H1 (cell line): Measurements from ENCODE around the gene ZNF18. TPM values are rescaled to one million over a fixed set of nuclear protein-coding genes. Genes with fewer than 3 reads are reported as not detected.
"Not testable (repeated sequence)": the region's sequence is repeated elsewhere in the genome, so short reads cannot be mapped to it uniquely, and the experiment has no call there.

Experiments used
- CTCF ChIA-PET: fragments of 300-600 bp; sonication (Branson Sonifier 250); formaldehyde crosslinking; loops from one replicate; lab custom pipeline; 2021; ENCODE audit not compliant: partially characterized antibody; lab: Charles Lee
- POLR2A ChIA-PET: fragments of 300-600 bp; sonication (Branson Sonifier 250); formaldehyde crosslinking; loops from one replicate; lab custom pipeline; 2021; ENCODE audit warnings: inconsistent platforms; ENCODE audit not compliant: partially characterized antibody; lab: Charles Lee
- DNase-seq, 2 experiments: peaks; one replicate each; pipeline versions ENCODE4 v3.0.0 to v3.0.0-alpha.2; 2010 to 2022; ENCODE audit warnings: low spot score in 2 of 2, low read depth in 1 of 2, mixed read lengths in 1 of 2
- FAIRE-seq: peaks from 2 replicates; lab custom pipeline; 2011; peaks lifted over from hg19 to GRCh38; lab: Jason Lieb, UNC
- H2AFZ ChIP-seq: 2 replicates; pipeline ENCODE4 v1.8.1; 2012; ENCODE audit warnings: low read length, inconsistent platforms
- H2AK5ac ChIP-seq: 2 replicates; pipeline ENCODE4 v1.6.1; 2013; ENCODE audit warnings: low read depth, low read length
- H2BK120ac ChIP-seq: replicated peaks from 2 replicates; pipeline ENCODE3; 2013; ENCODE audit warnings: low read depth, low read length, inconsistent platforms
- H2BK12ac ChIP-seq: 2 replicates; pipeline ENCODE4 v1.6.1; 2013; ENCODE audit warnings: low read depth, low read length
- H2BK15ac ChIP-seq: 2 replicates; pipeline ENCODE4 v1.6.1; 2013; ENCODE audit warnings: low read length
- H2BK20ac ChIP-seq: 2 replicates; pipeline ENCODE4 v1.6.1; 2013; ENCODE audit warnings: low read length
- H2BK5ac ChIP-seq: 2 replicates; pipeline ENCODE4 v1.6.1; 2013; ENCODE audit warnings: low read depth, low read length
- H3K14ac ChIP-seq: 2 replicates; pipeline ENCODE4 v1.6.1; 2013; ENCODE audit warnings: inconsistent platforms; ENCODE audit not compliant: insufficient read length
- H3K18ac ChIP-seq: 2 replicates; pipeline ENCODE4 v1.6.1; 2013; ENCODE audit warnings: low read length; ENCODE audit errors: extremely low read depth
- H3K23ac ChIP-seq: 2 replicates; pipeline ENCODE4 v1.6.1; 2013; ENCODE audit warnings: inconsistent platforms; ENCODE audit not compliant: insufficient read length
- H3K23me2 ChIP-seq: 2 replicates; pipeline ENCODE4 v1.6.1; 2013; ENCODE audit warnings: low read depth, low read length
- H3K27ac ChIP-seq: 2 replicates; pipeline ENCODE4 v1.6.1; 2011; ENCODE audit warnings: low read depth, low read length, inconsistent platforms
- H3K27me3 ChIP-seq, 4 experiments: replicated peaks in 1 of 4; 1 replicate in 1 of 4; 2 replicates in 3 of 4; pipeline versions ENCODE4 v1.6.1 to v1.8.1; 2011 to 2013; ENCODE audit warnings: low read length in 3 of 4, mild to moderate bottlenecking in 3 of 4, inconsistent platforms in 2 of 4, mixed read lengths in 2 of 4, moderate library complexity in 1 of 4; ENCODE audit not compliant: control insufficient read depth in 3 of 4, insufficient read depth in 3 of 4; ENCODE audit errors: extremely low read depth in 1 of 4
- H3K36me3 ChIP-seq, 4 experiments: 2 replicates each; pipeline versions ENCODE4 v1.6.1 to v1.8.1; 2011 to 2013; ENCODE audit warnings: mild to moderate bottlenecking in 4 of 4, low read length in 3 of 4, moderate library complexity in 2 of 4, control low read depth in 1 of 4, inconsistent platforms in 1 of 4; ENCODE audit not compliant: insufficient read depth in 4 of 4, control insufficient read depth in 2 of 4
- H3K4ac ChIP-seq: replicated peaks from 2 replicates; pipeline ENCODE3; 2013; ENCODE audit warnings: low read length, low read depth, mixed read lengths, inconsistent platforms; ENCODE audit not compliant: insufficient read length
- H3K4me1 ChIP-seq, 4 experiments: replicated peaks in 1 of 4; 1 replicate in 1 of 4; 2 replicates in 3 of 4; pipeline versions ENCODE4 v1.6.1 to v1.8.1; 2011 to 2013; ENCODE audit warnings: low read length in 3 of 4, inconsistent platforms in 2 of 4, mixed read lengths in 1 of 4; ENCODE audit not compliant: insufficient read depth in 4 of 4, control insufficient read depth in 3 of 4
- H3K4me2 ChIP-seq, 2 experiments: 2 replicates each; pipeline versions ENCODE4 v1.6.1 to v1.8.1; 2011 to 2013; ENCODE audit warnings: low read depth in 2 of 2, low read length in 2 of 2, control low read depth in 1 of 2, inconsistent platforms in 1 of 2, mild to moderate bottlenecking in 1 of 2; ENCODE audit not compliant: insufficient read depth in 1 of 2
- H3K4me3 ChIP-seq, 4 experiments: fragments of 200-600, 300-600 bp in 1 of 4; sonication (generic), shearing (Covaris generic), sonication (Bioruptor Twin) in 1 of 4; 2 replicates each; pipeline versions ENCODE4 v1.5.1 to v1.8.1; 2011 to 2016; ENCODE audit warnings: low read length in 4 of 4, low read depth in 3 of 4, control low read depth in 2 of 4, inconsistent platforms in 2 of 4, mild to moderate bottlenecking in 2 of 4, mixed read lengths in 1 of 4, moderate library complexity in 1 of 4; ENCODE audit not compliant: insufficient read depth in 2 of 4; ENCODE audit errors: extremely low read depth in 1 of 4
- H3K56ac ChIP-seq: replicated peaks from 2 replicates; pipeline ENCODE3; 2013; ENCODE audit warnings: low read depth, mild to moderate bottlenecking, mixed read lengths, low read length, inconsistent platforms; ENCODE audit not compliant: insufficient read length
- H3K79me1 ChIP-seq: 2 replicates; pipeline ENCODE4 v1.6.1; 2013; ENCODE audit warnings: low read depth, low read length, control low read depth
- H3K79me2 ChIP-seq, 2 experiments: 2 replicates each; pipeline versions ENCODE4 v1.6.1 to v1.8.1; 2012 to 2013; ENCODE audit warnings: low read length in 2 of 2, mild to moderate bottlenecking in 2 of 2, inconsistent platforms in 1 of 2; ENCODE audit not compliant: insufficient read depth in 2 of 2, control insufficient read depth in 1 of 2
- H3K9ac ChIP-seq, 4 experiments: replicated peaks in 1 of 4; 1 replicate in 1 of 4; 2 replicates in 3 of 4; pipeline versions ENCODE4 v1.6.1 to v1.8.1; 2011 to 2013; ENCODE audit warnings: low read depth in 3 of 4, low read length in 3 of 4, control low read depth in 2 of 4, mild to moderate bottlenecking in 2 of 4, moderate library complexity in 2 of 4, inconsistent platforms in 1 of 4; ENCODE audit errors: extremely low read depth in 1 of 4
- H3K9me3 ChIP-seq, 2 experiments: 2 replicates each; pipeline versions ENCODE4 v1.6.1 to v1.8.1; 2012 to 2013; ENCODE audit warnings: mild to moderate bottlenecking in 2 of 2, moderate library complexity in 2 of 2, control low read depth in 1 of 2, inconsistent platforms in 1 of 2, low read depth in 1 of 2, low read length in 1 of 2, mixed read lengths in 1 of 2; ENCODE audit not compliant: insufficient read depth in 2 of 2
- H4K20me1 ChIP-seq, 2 experiments: replicated peaks in 1 of 2; 2 replicates each; pipeline versions ENCODE3 to v1.8.1; 2011 to 2013; ENCODE audit warnings: inconsistent platforms in 2 of 2, low read length in 2 of 2, mild to moderate bottlenecking in 1 of 2; ENCODE audit not compliant: insufficient read depth in 2 of 2, control insufficient read depth in 1 of 2
- H4K5ac ChIP-seq: 2 replicates; pipeline ENCODE4 v1.6.1; 2013; ENCODE audit warnings: low read length, low read depth, mixed read lengths, inconsistent platforms; ENCODE audit not compliant: insufficient read length
- H4K8ac ChIP-seq: 2 replicates; pipeline ENCODE4 v1.8.0; 2013; ENCODE audit warnings: mild to moderate bottlenecking, moderate library complexity, low read length, inconsistent platforms; ENCODE audit not compliant: insufficient read depth; ENCODE audit errors: extremely low read depth
- H4K91ac ChIP-seq: replicated peaks from 2 replicates; pipeline ENCODE3; 2013; ENCODE audit warnings: low read length, mixed read lengths, inconsistent platforms; ENCODE audit not compliant: insufficient read length
- WGBS, 2 experiments: shearing (Covaris generic) in 1 of 2; methylation state at CpG; one replicate each; pipeline versions ENCODE4 v1.1.6 to v1.1.7; 2013 to 2015; ENCODE audit warnings: low lambda C conversion rate in 2 of 2, mixed read lengths in 2 of 2, inconsistent platforms in 1 of 2, low coverage in 1 of 2, missing lambda C conversion rate in 1 of 2; ENCODE audit not compliant: insufficient replicate concordance in 2 of 2, insufficient coverage in 1 of 2, insufficient read length in 1 of 2; ENCODE audit errors: extremely low coverage in 1 of 2, missing lambda C conversion rate in 1 of 2; 5-methylcytosine and 5-hydroxymethylcytosine counted together
- polyA plus RNA-seq, 7 experiments: library from polyadenylated mRNA; depleted of rRNA in 3 of 7; stranded (reverse) in 5 of 7; unstranded in 2 of 7; fragments of >200 nt in 5 of 7; fragments of 200-250 nt in 2 of 7; gene quantifications; 1 replicate in 5 of 7; 2 replicates in 1 of 7; 4 replicates in 1 of 7; pipeline versions ENCODE4 v1.2.1 to v1.2.3, GENCODE V29; 2011 to 2013; ENCODE audit warnings: missing spikeins in 2 of 7, mixed read lengths in 2 of 7
- total RNA-seq: library from RNA; stranded (reverse); fragmentation: NEBNext Ultra II Directional; extraction: Animal tissue kit (Norgen Biotek cat#: 25700); gene quantifications from 2 replicates; pipeline ENCODE4 v1.2.1, GENCODE V29; 2021

ZNF18 gene
- total and polyA plus RNA-seq, 2 of the 8 experiments (the other 6 are each of a cell fraction or from before 2014, with no cell fraction given) = 3.0 to 9.9 TPM

DNA sequence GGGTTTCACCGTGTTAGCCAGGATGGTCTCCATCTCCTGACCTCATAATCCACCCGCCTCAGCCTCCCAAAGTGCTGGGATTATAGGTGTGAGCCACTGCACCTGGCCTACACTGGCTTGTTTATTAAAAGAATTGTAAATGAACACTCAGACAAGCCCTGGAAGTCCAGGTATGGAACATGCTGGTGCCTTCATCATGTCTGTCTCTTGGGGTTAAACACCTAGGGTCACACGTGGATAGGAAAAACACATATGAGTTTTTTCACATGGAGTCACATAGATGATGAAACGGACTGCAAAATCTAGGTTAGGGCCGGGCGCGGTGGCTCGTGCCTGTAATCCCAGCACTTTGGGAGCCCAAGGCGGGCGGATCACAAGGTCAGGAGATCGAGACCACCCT, 54.2 kb downstream of the ZNF18 start:
- H2BK20ac ChIP-seq, H4K5ac ChIP-seq, H3K18ac ChIP-seq, H2AFZ ChIP-seq, H3K56ac ChIP-seq, H3K4me1 ChIP-seq, H3K23me2 ChIP-seq, H2AK5ac ChIP-seq, H3K9ac ChIP-seq, H4K8ac ChIP-seq, POLR2A ChIA-PET, H3K4me3 ChIP-seq, H3K4me2 ChIP-seq, H4K91ac ChIP-seq, DNase-seq, H3K36me3 ChIP-seq, H3K14ac ChIP-seq, H2BK12ac ChIP-seq, H3K4ac ChIP-seq, H2BK120ac ChIP-seq, H4K20me1 ChIP-seq, H3K79me2 ChIP-seq, H3K23ac ChIP-seq, H3K27ac ChIP-seq, H3K27me3 ChIP-seq, FAIRE-seq, H3K79me1 ChIP-seq, H2BK5ac ChIP-seq, H2BK15ac ChIP-seq, H3K9me3 ChIP-seq: not testable (repeated sequence)
- CTCF ChIA-PET = interaction anchor here (1.5 to 2.6 kb wide), 4 partner anchors 24 to 798 kb away, joined by 3 to 9 read pairs (median 6); no protein-coding TSS in a partner anchor
- 90% methylated on average over 8 of the region's 11 CpGs; no CpG with 5 or more reads in 1 of the 2 experiments for WGBS, 2 experiments
